ENCODE data around the gene KAZN.

DNA sequence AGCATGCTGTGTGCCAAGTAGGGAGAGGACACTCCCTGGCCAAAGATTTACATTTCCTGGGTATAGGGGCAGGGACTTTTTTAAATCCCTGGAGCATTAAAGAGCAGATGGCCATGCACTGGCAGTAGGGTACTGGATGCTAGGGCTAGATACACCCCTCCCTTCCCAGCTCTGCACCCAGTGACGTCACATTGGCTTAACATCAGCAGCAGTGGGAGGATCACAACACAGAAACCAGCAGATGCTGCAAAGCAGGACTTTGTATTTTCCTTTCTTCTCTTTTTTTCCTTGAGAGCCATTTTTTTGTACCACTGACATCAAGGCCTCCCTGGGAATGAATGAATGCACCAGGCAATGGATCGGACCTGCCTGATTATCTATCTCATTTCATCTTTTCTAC lies 243.0 kb downstream of the KAZN start:
- TF ChIP-seq, protein P1, sequence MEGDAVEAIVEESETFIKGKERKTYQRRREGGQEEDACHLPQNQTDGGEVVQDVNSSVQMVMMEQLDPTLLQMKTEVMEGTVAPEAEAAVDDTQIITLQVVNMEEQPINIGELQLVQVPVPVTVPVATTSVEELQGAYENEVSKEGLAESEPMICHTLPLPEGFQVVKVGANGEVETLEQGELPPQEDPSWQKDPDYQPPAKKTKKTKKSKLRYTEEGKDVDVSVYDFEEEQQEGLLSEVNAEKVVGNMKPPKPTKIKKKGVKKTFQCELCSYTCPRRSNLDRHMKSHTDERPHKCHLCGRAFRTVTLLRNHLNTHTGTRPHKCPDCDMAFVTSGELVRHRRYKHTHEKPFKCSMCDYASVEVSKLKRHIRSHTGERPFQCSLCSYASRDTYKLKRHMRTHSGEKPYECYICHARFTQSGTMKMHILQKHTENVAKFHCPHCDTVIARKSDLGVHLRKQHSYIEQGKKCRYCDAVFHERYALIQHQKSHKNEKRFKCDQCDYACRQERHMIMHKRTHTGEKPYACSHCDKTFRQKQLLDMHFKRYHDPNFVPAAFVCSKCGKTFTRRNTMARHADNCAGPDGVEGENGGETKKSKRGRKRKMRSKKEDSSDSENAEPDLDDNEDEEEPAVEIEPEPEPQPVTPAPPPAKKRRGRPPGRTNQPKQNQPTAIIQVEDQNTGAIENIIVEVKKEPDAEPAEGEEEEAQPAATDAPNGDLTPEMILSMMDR (IDR thresholded peaks at IDR 0.05; ENCODE audit: low read length) = no peak
- TF ChIP-seq EZH2 (IDR thresholded peaks at IDR 0.05; ENCODE audit: borderline replicate concordance, low read length) = no peak
